Liver (tissue), 3 donors: ENCODE measurements around the gene HNRNPUL1.

Experiments used
- ATF3 ChIP-seq: IDR thresholded peaks from 2 replicates; pipeline ENCODE4 v1.6.1; 2016; ENCODE audit warnings: antibody characterized with exemption
- CTCF ChIP-seq: fragments of 150-350 bp; IDR thresholded peaks from 2 replicates; pipeline ENCODE4 v1.5.1; 2017; ENCODE audit warnings: improper control_type of control experiment, low read depth, low read length; ENCODE audit not compliant: missing input control
- EGR1 ChIP-seq, 2 donors: IDR thresholded peaks; 2 replicates each; pipeline ENCODE4 v1.6.1; 2016 to 2018; ENCODE audit warnings: antibody characterized with exemption in 2 of 2, low read depth in 2 of 2
- GABPA ChIP-seq, 2 donors: IDR thresholded peaks in 1 of 2; conservative IDR thresholded peaks in 1 of 2; 2 replicates each; pipeline ENCODE4 v1.6.1; 2016; ENCODE audit warnings: antibody characterized with exemption in 2 of 2, mild to moderate bottlenecking in 1 of 2, moderate library complexity in 1 of 2
- HNF4A ChIP-seq, 2 donors: conservative IDR thresholded peaks; 2 replicates each; pipeline ENCODE4 v1.6.1; 2016; ENCODE audit warnings: antibody characterized with exemption in 2 of 2, mild to moderate bottlenecking in 2 of 2
- JUND ChIP-seq, 2 donors: IDR thresholded peaks; 2 replicates each; pipeline ENCODE4 v1.6.1; 2016; ENCODE audit warnings: antibody characterized with exemption in 2 of 2
- MAX ChIP-seq: IDR thresholded peaks from 2 replicates; pipeline ENCODE4 v1.6.1; 2016; ENCODE audit warnings: antibody characterized with exemption
- RAD21 ChIP-seq, 2 donors: IDR thresholded peaks; 2 replicates each; pipeline ENCODE4 v1.6.1; 2016; ENCODE audit warnings: antibody characterized with exemption in 2 of 2, mild to moderate bottlenecking in 2 of 2
- REST ChIP-seq: IDR thresholded peaks from 2 replicates; pipeline ENCODE4 v1.6.1; 2016; ENCODE audit warnings: antibody characterized with exemption, mild to moderate bottlenecking
- RXRA ChIP-seq, 2 donors: IDR thresholded peaks; 2 replicates each; pipeline ENCODE4 v1.6.1; 2017 to 2018; ENCODE audit warnings: antibody characterized with exemption in 2 of 2, mild to moderate bottlenecking in 1 of 2
- SP1 ChIP-seq: IDR thresholded peaks from 2 replicates; pipeline ENCODE4 v1.6.1; 2018; ENCODE audit warnings: antibody characterized with exemption, mild to moderate bottlenecking
- TAF1 ChIP-seq: conservative IDR thresholded peaks from 2 replicates; pipeline ENCODE4 v1.6.1; 2016; ENCODE audit warnings: antibody characterized with exemption, mild to moderate bottlenecking
- YY1 ChIP-seq: IDR thresholded peaks from 2 replicates; pipeline ENCODE4 v1.6.1; 2016; ENCODE audit warnings: antibody characterized with exemption, mild to moderate bottlenecking
- ZBTB33 ChIP-seq: IDR thresholded peaks from 2 replicates; pipeline ENCODE4 v1.6.1; 2016; ENCODE audit warnings: antibody characterized with exemption
- donor health status: healthy.
- donor health status: healthy.

GRCh38 chr19:41232686-41233085, 31.5 kb upstream of the HNRNPUL1 start:
- TF ChIP-seq CTCF (no peak), YY1 (no peak), REST (no peak), RAD21 (IDR thresholded peaks at IDR 0.05) (no peak), RXRA (IDR thresholded peaks at IDR 0.05) (no peak), TAF1 (no peak), MAX (no peak), HNF4A (conservative IDR thresholded peaks at IDR 0.05) (no peak), JUND (IDR thresholded peaks at IDR 0.05) (no peak), GABPA (IDR thresholded peaks at IDR 0.05 in 1 of 2, conservative IDR thresholded peaks at IDR 0.05 in 1 of 2) (no peak), ZBTB33 (no peak), SP1 (no peak), ATF3 (no peak), EGR1 (IDR thresholded peaks at IDR 0.05; ENCODE audit: low read depth in 2 of 2) (no peak)
